ENCODE results near the gene PDE3A.

DNA sequence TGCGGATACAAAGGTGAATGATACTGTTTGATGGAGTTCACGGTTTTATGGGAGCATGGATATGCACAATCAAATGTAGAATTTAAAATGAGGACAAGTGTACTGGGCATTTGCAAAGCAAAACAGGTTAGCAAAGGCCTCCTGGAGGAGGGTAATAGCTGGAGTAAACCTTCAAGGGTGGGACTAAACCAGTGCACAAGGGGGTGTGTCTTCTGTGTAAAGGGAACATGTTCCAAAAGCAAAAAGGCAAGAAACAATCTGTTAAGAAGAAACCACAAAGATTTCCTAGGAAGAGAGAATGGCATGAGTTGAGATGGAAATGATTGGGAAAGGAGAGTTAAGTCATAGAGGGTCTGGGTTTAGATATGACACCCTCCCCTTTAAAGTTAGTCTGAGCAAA, 217.6 kb downstream of the PDE3A start:
- no peak for TF ChIP-seq GATA2 (IDR thresholded peaks at IDR 0.05; ENCODE audit: low read depth, low read length)
- TF ChIP-seq GATA3 (IDR thresholded peaks at IDR 0.05; ENCODE audit: low read depth, low read length): no peak

Measured in SH-SY5Y (cell line).